ENCODE measurements around the gene CRADD.
"Not testable (repeated sequence)": the region's sequence is repeated elsewhere in the genome, so short reads cannot be mapped to it uniquely, and the experiment has no call there.

The CRADD gene

DNA sequence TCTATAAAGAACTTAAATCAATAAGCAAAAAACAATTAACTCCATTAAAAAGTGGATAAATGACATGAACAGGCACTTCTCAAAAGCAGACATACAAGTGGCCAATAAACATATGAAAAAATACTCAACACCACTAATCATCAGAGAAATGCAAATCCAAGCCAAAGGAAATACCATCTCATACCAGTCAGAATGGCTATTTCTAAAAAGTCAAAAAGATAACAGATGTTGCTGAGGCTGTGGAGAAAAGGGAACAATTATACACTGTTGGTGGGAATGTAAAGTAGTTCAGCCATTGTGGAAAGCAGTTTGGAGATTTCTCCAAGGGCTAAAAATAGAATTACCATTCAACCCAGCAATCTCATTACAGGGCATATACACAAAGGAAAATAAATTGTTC lies 236.7 kb downstream of the CRADD start:
- DNase-seq, result no peak

DNA sequence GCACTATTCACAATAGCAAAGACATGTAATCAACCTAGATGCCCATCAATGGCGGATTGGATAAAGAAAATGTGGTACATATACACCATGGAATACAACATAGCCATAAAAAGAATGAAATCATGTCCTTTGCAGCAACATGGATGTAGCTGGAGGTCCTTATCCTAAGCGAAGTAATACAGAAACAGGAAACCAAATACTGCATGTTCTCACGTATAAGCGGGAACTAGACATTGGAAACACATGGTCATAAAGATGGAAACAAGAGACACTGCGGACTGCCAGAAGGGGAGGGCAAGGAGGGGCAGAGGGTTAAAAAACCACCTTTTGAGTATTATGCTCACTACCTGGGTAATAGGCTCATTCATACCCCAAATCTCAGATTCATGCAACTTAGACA lies 237.1 kb downstream of the CRADD start:
- no peak for DNase-seq

DNA sequence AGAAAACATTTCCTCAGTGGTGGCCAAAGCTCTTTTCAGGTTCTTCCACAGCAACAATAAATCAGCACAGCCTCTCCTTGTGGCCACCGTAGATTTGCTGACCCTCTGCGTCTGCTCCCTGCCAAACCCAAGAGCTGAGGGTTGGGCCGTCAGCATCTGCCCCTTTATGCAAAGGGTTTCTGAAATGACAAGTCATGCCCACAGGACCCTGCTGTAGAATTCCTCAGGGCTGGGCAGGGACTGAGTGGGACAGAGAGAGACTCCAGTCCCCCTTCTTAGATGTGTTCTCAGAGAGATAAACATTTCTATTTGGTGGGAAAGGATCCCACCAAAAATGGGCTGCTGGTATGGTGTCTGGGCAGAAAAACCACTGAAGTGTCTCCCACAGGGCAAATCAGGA lies 238.2 kb downstream of the CRADD start:
- DNase-seq, result no peak

DNA sequence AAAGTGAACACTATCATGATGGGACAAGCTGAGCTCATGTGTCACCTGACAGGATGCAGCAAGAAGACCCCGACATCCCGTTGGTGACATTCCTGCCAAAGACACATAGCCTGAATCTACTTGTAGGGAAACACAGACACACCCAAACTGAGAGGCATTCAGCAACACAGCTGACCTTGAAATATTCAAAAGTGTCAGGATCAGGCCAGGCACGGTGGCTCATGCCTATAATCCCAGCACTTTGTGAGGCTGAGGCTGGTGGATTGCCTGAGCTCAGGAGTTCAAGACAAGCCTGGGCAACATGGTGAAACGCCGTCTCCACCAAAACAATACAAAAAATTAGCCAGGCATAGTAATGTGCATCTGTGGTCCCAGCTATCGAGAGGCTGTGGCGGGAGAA lies 239.2 kb downstream of the CRADD start:
- DNase-seq, result no peak

GRCh38 chr12:93918262-93918661 lies 241.1 kb downstream of the CRADD start:
- no peak for DNase-seq

GRCh38 chr12:93918900-93919299 lies 241.7 kb downstream of the CRADD start:
- DNase-seq, result no peak

- DNase-seq, result no peak
Observed at GRCh38 chr12:93921521-93921920, 244.3 kb downstream of the CRADD start.

DNA sequence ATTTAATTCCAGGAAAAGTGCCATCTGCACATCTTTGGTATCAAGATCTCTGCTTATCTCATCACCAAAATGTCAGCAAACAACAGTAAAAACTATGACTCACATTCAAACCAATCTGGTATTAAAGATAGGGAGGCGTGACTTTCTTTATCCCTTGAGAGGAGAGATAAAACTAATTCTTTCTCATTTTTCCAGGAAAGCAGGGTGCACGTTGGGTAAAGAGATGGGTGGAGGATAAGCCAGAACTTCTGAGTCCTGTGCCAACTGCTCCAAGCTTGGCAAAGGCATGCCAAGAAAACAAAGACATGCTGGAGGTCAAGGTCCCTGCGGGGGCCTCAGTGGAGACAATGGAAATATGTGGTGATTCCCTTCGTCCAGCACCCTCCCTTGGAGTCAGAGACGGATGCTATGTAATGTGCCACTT lies 245.4 kb downstream of the CRADD start:
- no peak for DNase-seq

GRCh38 chr12:93924367-93924766 lies 247.2 kb downstream of the CRADD start:
- DNase-seq, result no peak

DNA sequence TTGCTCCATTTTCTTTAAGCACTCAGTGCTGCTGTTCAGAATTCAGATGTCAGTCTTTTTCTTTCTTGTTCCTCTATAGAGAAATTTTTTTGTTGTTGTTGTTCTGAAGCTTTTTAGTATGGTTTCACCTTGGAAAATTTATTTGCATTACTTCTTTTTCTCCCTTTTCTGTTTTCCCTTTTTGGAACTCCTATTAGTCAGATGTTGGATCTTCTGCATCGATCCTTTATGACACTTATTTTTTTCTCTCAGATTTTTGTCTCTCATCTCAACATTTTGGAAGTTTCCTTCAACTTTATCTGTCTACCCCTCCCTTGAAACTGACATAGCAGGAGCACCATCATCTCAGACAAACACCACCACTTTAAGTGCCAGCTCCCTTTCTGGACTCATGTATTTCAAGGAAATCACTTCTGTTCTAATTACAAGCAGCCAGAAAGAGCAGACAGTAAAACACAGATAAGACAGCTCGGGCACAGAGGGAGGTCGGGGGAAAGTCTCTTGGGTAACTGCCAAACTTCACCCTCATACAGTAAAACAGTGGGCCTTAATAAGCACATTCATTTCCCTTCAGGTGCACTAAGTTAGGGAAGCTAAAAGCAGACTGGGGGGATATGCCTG lies 248.5 kb downstream of the CRADD start:
- no peak for DNase-seq

- DNase-seq, result no peak
Observed at GRCh38 chr12:93926237-93926636, 249.1 kb downstream of the CRADD start.

- DNase-seq, result not testable (repeated sequence)
Observed at GRCh38 chr12:93929081-93929480, 251.9 kb downstream of the CRADD start.

DNA sequence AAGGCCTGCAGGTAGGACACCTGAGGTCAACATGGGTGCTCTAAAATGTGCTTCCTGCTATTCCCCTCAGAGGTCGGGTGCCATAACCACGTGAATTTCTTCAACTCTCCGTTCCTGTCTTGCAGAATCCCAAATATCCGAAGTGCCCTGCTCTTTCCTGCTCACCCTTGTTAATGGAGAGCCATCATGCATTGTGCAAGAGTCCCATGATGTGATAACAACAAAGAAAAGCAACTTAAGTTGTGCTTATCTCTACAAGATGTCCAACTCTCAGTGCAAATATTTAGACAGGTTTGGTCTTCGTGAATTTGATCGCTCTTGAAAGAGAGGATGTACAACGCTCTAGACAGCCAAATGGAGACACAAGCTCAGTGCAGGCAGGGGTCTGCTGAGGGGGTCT lies 260.6 kb downstream of the CRADD start:
- DNase-seq, result no peak

- no peak for DNase-seq
Observed at GRCh38 chr12:93938317-93938716, 261.1 kb downstream of the CRADD start.

- DNase-seq, result no peak
Observed at GRCh38 chr12:93938931-93939330, 261.8 kb downstream of the CRADD start.

DNA sequence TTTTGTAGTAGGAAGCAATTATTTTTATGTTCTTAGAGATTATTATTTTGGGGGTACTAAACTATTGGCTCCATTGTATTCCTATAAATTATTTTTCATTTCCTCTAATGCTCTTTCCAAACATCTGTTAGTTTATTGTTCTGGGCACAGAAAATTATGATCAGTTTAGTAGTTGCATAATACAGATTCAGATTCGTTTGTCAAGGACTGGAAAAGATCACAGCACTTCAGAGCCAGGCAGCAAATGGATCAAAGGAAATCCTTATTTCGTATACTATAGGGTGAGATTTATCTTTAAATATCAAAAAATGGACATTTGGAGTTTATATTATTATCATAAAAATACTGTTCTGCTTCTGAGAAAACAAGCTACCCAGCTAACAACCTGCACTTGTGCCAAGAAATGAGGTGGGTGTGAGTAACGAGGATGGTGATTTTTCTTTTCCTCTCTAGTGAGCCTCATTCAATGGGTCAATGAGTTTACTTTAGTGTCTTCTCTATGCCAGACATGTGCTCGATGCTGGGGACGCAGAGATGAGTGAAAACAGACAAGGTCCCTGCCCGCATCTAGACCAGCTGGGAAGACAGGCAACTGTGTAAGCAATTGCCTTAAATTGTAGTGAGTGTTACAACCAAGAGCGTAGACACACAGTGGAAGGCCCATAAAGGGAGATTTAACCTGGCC lies 262.6 kb downstream of the CRADD start:
- DNase-seq, result no peak

- no peak for DNase-seq
Observed at GRCh38 chr12:93943780-93944179, 266.6 kb downstream of the CRADD start.

DNA sequence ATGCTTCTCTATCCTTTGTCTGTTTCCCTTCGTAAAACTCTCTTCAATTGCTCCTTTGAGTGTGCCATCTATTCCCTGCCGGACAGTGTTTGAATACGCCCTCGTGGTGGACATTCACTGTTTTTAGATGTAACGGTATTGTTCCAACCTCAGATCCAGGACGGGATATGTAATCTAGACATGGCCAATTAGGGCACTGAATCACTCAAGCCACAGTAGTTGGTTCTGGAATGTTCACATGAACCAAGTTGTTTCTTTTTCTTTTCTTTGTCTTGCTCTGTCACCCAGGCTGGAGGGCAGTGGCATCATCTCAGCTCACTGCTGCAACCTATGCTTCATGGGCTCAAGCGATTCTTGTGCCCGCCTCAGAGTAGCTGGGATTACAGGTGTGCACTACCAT lies 267.0 kb downstream of the CRADD start:
- no peak for DNase-seq

All from CD4-positive, alpha-beta T cell treated with Interleukin-4 for 4 hours (primary cell).